LNCAP (cell line): Measurements from ENCODE around the gene KCNK1.

Source experiments
- TF ChIP-seq, protein P1 (sequence below): fragments of 450-650 bp; IDR thresholded peaks from 2 replicates; pipeline ENCODE4 v1.5.1; 2017; ENCODE audit warnings: mild to moderate bottlenecking

Gene KCNK1

DNA sequence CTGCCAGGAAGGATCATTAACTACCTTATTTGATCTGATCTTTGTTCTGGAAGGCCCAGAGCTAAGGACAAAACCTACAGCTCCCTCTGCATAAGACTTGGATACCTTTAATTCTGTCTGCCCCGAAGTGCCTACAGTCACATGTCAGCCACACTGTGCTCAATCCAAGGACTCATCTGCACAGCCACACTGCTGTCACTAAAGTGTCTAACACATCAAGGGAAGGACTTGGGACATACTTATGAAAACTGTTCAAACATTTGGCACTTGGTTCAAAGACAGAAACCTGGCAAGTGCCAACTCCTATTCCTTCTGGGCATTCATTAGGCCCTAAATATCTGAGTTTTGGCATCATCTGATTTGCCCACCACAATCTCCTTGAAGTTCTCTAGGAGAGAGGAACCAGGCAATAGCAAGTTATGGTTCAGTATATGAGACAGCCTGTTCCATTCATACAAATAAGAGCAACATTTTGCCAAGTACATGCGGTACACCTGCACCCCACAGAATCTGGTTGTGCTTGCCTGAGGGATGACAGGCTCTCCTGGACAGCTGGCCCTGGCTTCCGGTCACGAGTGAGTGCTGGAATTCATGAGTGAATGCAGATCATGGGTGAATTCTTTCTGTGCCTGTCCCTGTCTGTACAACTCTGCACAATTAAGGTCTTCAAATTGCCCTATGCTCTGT is 105.9 kb downstream of the KCNK1 start:
- TF ChIP-seq, protein P1, sequence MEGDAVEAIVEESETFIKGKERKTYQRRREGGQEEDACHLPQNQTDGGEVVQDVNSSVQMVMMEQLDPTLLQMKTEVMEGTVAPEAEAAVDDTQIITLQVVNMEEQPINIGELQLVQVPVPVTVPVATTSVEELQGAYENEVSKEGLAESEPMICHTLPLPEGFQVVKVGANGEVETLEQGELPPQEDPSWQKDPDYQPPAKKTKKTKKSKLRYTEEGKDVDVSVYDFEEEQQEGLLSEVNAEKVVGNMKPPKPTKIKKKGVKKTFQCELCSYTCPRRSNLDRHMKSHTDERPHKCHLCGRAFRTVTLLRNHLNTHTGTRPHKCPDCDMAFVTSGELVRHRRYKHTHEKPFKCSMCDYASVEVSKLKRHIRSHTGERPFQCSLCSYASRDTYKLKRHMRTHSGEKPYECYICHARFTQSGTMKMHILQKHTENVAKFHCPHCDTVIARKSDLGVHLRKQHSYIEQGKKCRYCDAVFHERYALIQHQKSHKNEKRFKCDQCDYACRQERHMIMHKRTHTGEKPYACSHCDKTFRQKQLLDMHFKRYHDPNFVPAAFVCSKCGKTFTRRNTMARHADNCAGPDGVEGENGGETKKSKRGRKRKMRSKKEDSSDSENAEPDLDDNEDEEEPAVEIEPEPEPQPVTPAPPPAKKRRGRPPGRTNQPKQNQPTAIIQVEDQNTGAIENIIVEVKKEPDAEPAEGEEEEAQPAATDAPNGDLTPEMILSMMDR: no peak

DNA sequence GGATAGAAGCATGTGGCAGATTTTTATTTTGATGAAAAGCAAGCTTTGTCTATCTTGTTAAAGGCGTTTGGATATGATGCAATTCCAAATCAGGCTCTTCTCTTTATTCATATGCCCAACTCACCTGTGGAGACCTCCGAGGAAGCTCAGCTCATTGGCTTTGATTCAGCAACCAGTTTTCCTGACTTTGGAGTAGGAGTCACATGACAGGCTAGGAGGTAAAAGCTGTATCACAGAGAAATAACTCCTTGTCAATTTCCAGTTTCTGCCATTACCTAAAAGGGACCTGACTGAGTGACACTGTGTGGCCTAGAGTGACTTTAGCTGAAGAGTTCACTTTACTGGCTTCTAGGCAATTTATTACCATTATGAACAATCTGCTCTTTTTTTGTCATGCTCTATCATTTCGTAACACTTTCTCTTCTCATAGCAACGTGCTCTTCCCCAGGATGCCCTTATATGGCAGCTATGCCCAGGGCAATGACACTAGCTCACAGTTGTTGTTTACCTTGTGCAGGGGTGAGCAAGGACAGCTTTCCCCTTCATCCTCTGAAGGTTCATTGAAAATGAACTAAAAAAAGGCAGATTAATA is 107.2 kb downstream of the KCNK1 start:
- TF ChIP-seq, protein P1: no peak
